ENCODE measurements around the gene CHRNA4.

DNA sequence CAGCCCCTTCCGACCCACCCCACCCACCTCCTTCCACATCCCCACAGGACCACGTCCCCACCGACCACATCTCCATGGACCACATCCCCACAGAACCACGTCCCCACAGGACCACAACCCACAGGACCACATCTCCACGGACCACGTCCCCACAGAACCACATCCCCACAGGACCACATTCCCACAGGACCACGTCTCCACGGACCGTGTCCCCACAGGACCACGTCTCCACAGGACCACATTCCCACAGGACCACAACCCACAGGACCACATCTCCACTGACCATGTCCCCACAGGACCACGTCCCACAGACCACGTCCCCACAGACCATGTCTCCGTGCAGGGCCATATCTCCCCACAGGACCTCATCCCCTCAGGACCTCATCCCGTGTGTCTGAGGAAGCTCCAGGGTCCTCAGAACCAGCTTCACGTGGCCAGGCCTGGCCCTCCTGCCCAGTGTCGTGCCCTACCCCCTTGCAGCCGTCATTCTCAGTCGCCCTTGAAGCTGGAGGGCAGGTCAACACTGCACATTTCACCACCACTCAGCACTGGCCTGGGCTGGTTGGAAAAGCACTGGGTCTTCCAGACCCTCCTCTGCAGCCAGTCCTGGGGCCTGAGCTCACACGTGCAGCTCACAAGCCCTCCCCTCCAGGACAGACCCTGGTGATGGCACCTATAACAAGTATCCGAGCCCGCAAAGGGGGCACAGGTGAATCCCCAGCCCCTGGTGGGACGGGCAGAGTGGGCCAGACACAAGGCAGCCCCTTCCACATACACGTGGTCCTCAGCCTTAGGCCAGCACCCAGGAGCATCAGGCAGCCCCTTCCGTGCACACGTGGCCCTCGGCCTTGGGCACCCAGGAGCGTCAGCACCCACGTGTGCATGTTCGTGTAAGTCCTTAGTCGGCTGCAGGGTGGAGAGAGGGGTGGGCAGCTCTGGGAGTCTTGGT lies 3.9 kb downstream of the CHRNA4 start:
- TF ChIP-seq, protein P1, sequence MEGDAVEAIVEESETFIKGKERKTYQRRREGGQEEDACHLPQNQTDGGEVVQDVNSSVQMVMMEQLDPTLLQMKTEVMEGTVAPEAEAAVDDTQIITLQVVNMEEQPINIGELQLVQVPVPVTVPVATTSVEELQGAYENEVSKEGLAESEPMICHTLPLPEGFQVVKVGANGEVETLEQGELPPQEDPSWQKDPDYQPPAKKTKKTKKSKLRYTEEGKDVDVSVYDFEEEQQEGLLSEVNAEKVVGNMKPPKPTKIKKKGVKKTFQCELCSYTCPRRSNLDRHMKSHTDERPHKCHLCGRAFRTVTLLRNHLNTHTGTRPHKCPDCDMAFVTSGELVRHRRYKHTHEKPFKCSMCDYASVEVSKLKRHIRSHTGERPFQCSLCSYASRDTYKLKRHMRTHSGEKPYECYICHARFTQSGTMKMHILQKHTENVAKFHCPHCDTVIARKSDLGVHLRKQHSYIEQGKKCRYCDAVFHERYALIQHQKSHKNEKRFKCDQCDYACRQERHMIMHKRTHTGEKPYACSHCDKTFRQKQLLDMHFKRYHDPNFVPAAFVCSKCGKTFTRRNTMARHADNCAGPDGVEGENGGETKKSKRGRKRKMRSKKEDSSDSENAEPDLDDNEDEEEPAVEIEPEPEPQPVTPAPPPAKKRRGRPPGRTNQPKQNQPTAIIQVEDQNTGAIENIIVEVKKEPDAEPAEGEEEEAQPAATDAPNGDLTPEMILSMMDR (IDR thresholded peaks at IDR 0.05) = no peak
- no peak for TF ChIP-seq POLR2A (IDR thresholded peaks at IDR 0.05)
